Erythroblast (primary cell): ENCODE measurements around the gene ADCY1.

Source experiments
- GATA1 ChIP-seq: IDR thresholded peaks from 2 replicates; pipeline ENCODE4 v1.6.1; 2011; ENCODE audit warnings: low read depth, mild to moderate bottlenecking, control low read depth, low read length, moderate library complexity
- POLR2A ChIP-seq: IDR thresholded peaks from 2 replicates; pipeline ENCODE4 v1.6.1; 2011; ENCODE audit warnings: mild to moderate bottlenecking, low read length

- no peak for TF ChIP-seq POLR2A
- TF ChIP-seq GATA1, result no peak
These were observed 142.4 kb downstream of the ADCY1 start for GRCh38 chr7:45716380-45717203.
